GF-D8 (cell line): ENCODE measurements around the gene AGO4.
"Not testable (repeated sequence)": the region's sequence is repeated elsewhere in the genome, so short reads cannot be mapped to it uniquely, and the experiment has no call there.

Experiments used
- DNase-seq: peaks from one replicate; lab custom pipeline; 2025; lab: John Stamatoyannopoulos, UW

The AGO4 gene

DNA sequence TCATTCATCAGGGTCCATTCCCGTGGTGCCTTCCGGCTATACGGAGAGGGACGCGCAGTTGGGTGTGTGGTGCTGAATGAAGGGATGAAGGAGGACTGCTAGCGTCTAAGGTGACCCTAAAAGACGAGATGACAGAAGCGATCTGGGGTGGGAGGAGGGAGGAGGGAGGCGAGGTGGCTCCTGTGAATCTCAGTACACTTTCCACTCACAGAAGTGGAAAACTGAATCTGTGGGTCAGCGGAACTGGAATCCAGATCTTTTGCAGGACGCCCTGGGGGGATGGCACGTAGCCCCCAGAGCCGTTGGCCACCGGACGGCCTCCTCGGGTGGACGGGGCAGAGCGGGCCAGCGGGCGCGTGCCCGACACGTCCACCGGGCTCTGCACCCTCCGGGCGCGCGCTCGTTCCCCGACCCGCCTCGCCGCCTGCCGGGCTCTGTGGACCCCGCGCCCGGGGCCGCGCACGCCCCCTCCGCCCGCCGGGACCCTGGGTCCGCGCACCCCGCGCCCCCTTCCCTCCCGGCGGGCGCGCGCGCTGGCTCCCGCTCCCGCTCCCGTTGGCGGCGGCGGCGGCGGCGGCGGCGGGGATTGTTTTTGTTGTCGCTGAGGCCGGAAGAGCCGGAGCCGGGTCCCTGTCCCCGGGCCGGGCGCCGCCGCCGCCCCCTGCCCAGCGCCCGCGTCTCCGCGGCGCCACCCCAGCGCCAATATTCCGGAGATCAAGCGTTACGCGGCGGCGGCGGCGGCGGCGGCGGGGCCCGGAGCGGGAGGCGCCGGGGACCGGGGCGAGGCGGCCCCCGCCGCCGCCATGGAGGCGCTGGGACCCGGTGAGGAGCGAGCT lies at the start of gene AGO4:
Gene AGO4 (plus strand): TSS at position 403 of the 836 bp plus-strand sequence. CDS start 401 bp downstream, at position 804.
- no peak for DNase-seq

DNA sequence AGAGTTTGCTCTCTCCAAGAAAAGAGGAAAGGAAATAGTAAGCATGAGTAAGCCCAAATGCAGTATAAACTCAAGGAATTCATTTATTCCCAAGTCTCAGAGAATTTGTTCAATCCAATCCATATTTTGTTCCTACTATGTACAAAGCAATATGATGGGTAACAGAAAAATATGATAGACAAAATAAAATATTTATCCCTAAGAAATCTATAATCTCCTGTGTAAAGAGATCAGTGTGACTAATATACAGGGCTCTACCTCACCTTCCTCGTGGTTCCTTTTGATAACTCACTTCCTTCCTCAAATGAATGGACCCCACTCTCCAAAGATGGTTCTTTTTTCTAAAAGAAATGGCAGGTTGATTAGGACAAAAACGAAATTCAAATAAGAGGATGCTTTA lies 45.7 kb upstream of the AGO4 start:
- DNase-seq = no peak

DNA sequence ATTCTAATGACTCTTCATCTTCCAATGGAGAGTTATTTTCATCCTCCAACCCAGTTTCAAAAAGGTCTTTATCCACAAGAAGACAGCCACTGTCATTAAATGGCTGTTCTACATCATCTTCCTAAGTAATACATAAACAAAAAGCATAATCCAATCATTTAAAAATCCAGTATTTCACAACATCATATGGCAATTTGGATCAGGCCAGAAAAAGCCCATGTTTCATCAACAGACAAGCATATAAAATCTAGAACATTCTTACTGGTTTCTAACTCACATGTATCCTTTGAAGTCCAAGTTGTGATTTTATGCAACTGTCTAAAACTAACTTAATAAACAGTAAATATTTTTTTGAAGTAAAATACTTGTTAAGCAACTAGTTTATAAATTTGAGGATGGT lies 44.6 kb upstream of the AGO4 start:
- DNase-seq = no peak

DNA sequence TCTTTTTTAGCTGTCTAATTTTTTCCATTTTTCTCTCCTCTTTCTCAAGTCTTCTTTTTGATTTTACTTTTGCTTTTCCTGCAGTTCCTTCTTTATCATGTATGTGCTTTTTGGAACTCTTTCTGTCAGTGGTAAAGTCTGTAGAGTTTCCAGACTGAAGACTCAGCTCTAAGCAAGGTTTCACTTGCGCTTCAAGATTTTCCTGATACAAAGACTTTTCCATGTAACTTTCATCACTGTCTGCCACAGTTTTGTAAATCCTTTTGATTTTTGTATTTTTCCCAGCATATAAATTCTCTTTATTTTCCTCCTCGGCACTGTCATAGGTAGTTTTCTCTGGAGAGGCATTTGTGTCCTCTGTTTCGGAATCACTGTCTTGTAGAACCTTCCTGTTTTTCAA lies 43.5 kb upstream of the AGO4 start:
- no peak for DNase-seq

DNA sequence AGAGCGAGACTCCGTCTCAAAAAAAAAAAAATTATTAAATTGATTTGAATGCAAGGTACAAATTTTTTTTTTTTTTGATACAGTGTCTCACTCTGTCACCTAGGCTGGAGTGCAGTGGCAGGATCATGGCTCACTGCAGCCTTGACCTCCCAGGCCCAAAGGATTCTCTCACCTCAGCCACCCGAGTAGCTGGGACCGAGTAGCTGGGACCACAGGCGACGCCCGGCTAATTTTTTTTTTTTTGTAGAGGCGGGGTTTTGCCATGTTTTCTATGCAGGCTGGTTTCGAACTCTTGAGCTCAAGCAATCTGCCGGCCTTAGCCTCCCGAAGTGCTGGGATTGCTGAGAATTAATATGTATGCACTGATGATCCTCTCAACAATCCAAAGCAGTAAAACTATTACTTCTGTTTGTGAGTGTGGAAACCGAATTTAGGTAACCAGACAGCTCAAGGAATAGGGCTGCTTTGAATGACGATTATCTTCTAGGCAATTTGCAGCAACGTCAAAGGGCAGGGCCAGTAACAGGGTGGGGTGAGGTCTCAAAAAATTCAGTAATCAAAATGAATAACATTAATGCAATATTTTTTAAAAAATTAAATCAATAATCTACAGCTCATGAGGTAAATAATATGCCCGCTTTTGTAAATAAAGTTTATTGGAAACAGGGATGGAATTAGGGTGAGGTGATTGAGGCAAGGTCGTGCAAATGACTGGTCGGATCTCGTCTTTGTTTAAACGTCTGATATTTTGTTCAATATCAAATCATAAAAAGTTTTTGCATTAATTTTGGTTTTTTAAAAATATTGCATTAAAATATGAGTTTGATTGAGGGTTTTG lies 39.2 kb upstream of the AGO4 start:
- DNase-seq = no peak

DNA sequence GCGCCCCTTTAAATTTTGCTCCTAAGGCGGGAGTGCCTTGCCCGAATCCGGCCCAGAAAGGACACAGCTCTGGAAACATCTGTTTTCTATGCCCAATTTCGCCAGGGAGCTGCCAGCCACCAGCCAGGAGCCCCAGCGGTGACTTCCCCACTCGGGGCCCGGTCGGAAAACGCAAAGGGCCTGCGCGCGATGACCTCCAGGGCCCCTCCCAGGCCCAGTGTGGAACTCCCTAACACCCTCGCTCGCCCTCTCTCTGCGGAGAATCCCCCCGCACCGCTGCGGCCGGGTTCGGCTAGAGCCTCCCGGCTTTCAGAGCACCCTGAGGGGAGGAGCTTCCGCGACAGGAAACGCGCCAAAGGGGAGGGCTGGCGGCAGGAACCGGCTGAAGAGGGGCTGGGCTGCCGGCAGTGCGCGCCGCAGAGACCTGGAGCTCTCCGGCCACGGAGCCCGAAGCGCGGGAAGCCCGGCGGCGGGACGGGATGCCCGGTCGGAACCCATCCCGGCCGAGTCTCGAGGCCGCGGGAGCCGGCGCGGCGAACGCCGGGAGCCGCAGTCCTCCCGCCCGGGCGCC lies 38.5 kb upstream of the AGO4 start:
- peak; percentile 83 for DNase-seq

DNA sequence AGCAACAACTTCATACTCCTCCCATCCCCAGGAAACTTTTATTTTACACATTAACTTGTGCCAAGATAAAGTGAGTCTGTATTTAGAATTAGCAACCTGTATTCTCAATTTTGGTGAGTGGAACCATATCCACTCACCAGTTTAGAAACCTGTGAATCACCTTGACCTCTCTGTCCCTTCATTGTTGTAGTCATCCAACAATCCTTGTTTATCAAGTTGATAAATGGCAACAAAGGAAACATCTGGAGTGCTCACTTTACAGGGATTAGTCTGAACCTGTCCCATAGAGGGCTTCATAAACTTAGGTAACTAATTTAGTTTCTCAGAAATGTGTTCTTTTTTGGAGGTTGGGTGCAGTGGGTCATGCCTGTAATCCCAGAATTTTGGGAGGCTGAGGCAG lies 34.1 kb upstream of the AGO4 start:
- no peak for DNase-seq

DNA sequence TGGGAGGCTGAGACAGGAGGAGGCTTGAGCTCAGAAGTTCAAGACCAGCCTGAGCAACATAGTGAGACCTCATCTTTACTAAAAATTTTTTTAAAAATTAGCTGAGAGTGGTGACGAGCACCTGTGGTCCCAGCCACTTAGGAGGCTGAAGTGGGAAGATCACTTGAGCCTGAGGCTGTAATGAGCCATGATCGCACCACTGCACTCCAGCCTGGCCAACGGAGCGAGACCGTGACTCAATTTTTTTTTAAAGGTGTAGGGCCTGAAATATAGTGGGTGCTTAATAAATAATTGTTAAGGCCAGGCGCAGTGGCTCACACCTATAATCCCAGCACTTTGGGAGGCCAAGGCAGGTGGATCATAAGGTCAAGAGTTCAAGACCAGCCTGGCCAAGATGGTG lies 31.6 kb upstream of the AGO4 start:
- not testable (repeated sequence) for DNase-seq

DNA sequence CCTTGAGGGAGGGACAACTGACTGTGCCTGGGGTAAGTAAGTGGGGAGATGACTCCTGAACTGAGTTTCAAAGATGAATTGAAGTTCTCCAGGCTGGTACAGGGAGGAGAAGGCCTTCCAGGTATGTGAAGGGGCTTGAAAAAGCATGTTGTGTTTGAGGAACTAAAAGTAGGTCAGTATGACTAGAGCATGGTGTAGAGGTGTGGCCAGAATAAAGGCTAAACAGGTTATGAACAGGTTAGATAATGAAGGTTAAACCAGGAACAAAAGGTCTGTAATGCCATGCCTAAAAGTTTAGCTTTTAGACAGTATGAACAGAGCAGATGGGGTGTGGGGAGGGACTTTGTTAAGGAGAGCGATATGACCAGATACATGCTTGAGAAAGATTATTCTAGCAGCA lies 30.7 kb upstream of the AGO4 start:
- DNase-seq = no peak

DNA sequence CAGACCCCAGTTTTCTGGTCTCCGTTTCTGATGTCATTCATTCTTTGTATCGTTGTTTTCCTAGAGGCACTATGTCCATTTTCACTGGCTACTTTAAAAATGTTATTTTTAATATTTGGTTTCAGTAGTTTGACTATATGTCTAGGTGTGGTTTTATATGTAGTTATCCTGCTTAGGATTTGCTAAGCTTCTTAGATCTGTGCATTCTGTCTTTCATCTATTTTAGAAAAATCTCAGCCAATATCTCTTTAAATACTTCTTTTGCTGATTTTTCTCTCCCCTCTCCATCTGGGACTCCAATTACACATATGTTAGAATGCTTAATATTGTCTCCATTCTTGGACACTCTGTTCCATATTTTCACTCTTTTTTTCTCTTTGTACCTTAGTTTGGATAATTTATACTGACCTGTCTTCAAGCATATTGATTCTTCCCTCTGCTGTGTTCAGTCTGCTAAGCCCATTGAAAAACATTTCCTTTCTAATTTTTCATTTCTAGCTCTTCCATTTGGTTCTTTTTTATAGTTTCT lies 24.7 kb upstream of the AGO4 start:
- no peak for DNase-seq

DNA sequence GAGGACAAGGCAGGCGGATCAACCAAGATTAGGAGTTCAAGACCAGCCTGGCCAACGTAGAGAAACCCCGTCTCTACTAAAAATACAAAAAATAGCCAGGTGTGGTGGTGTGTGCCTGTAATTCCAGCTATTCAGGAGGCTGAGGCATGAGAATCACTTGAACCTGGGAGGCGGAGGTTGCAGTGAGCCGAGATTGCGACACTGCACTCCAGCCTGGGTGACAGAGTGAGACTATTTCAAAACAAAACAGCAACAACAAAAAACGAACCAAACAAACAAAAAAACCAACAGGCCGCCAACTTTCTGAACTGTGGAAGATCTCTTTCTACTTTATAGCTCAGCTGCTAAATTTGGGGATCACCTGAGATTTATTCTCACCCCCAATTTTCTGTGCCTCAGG lies 23.5 kb upstream of the AGO4 start:
- not testable (repeated sequence) for DNase-seq

DNA sequence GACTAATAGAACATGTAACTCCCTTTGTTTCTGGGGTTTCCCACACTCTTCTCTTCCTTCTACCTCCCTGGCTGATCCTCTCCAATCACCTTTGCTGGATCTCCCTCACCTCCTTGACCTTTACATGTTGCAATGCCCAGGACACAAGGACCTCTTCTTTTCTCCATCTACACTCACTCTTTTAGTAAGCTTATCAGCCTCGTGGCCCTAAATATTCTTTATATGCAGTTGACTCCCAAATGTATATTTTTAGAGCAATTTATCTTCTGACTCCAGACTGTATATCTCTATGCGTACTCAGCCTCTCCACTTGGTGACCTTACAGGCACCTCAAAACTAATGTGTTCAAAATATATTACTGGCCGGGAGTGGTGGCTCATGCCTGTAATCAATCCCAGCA lies 19.7 kb upstream of the AGO4 start:
- no peak for DNase-seq

DNA sequence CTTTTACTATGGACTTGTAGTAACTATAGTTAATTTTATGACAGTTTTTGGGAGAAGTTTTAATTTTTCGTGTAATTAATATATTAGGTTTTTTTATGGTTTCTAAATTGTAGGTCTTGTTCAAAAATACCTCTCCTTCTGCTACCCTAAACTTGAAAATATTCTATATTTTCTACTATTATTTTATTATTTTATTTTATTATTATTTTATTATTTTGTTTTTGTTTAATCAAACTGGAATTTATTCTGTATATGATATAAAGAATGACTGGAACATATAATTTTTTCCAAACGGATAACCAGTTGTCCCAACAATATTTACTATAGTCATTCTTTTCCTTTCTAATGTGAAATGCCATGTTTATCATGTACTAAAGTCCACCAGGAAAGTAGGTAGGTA lies 17.1 kb upstream of the AGO4 start:
- DNase-seq = no peak

DNA sequence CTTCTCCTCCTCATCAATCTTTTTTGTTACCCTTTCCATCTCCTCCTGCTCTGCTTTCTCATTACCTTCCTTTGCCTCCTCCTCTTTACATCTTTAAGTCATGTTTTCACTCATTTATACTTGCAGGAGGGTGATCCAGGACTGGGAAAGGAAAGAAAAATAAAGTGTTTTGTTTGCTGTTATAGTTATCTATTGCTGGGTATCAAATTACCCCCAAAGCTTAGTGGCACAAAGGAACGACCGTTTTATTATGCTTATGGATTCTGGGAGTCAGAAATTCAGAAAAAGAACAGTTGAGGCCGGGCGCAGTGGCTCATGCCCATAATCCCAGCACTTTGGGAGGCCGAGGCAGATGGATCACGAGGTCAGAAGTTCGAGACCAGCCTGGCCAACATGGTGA lies 12.5 kb upstream of the AGO4 start:
- no peak for DNase-seq

DNA sequence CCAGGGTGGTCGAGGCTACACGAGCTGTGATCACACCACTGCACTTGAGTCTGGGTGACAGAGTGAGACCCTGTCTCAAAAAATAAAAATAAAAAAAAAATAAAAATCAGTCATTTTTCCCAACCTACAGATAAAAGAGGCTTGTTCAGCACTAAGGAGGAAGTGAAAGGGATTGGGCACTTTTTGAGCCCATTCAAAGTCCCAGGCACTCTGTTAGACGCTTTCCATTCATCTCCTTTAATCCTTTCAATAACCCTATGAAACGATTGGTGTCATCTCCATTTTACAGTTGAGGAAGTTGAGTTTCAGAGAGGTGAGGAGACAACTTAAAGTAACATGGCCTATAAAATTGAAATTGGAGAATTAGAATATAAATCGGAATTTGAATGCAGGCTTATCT lies 10.4 kb upstream of the AGO4 start:
- no peak for DNase-seq

DNA sequence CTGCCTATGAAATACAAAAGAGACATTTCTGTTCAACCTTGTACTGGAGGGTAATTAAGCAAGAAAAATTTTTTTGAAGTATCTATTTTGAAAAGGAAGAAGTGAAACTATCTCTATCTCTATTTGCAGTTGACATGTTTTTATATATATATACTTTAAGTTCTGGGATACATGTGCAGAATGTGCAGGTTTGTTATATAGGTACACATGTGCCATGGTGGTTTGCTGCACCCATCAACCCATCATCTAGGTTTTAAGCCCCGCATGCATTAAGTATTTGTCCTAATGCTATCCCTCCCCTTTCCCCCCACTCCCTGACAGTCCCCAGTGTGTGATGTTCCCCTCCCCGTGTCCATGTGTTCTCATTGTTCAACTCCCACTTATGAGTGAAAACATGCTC lies 9.8 kb upstream of the AGO4 start:
- not testable (repeated sequence) for DNase-seq

DNA sequence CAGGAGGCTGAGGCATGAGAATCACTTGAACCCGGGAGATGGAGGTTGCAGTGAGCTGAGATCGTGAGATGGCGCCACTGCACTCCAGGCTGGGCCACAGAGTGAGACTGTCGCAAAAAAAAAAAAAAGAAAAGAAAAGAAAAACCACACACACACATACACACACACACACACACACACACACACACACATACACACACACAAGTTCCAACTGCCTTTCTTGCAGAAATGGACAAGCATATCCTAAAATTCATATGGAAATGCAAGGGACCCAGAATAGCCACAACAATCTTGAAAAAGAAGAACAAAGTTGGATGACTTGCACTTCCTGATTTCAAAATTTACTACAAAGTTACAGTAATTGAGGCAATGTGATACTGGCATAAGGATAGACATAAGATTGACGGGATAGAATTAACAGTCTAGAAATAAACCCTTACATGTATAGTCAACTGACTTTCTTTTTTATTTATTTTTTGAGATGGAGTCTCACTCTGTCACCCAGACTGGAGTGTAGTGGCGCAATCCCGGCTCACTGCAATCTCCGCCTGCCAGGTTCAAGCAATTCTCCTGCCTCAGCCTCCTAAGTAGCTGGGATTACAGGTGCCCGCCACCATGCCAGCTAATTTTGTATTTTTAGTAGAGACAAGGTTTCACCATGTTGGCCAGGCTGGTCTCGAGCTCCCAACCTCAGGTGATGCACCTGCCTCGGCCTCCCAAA lies 7.5 kb upstream of the AGO4 start:
- peak; percentile 81 for DNase-seq

DNA sequence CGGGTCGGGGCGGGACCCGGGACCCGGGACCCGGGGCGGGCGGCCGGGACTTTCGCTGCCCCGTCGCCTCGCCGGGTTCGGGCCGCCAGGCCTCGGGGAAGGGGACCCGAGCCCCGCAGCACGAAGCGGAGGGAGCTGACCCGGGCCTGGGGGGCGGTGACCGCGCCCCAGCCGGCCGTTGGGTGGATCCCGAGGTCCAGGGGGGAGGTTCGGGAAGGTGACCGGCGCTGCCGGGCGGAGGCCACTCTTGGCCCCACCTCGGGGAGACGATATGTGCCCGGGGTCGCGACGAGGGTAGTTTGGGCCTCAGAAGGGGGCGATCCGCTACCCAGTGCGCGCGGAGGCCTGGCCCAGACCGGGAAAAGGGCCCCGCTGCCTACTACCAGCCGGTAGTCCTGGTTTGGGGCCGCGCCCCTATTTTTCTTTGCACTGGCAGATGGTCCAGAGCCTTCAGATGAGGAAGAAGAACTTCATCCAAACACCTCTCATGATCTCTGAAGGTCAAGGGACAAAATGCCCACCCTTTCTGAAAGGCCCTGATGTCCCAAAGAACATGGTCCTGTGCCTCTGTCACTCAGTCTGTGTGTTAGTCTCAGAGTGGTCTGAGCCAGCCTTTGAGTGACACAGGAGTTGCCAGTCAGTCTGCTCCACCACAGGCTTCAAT lies 766 bp downstream of the AGO4 start:
- no peak for DNase-seq

DNA sequence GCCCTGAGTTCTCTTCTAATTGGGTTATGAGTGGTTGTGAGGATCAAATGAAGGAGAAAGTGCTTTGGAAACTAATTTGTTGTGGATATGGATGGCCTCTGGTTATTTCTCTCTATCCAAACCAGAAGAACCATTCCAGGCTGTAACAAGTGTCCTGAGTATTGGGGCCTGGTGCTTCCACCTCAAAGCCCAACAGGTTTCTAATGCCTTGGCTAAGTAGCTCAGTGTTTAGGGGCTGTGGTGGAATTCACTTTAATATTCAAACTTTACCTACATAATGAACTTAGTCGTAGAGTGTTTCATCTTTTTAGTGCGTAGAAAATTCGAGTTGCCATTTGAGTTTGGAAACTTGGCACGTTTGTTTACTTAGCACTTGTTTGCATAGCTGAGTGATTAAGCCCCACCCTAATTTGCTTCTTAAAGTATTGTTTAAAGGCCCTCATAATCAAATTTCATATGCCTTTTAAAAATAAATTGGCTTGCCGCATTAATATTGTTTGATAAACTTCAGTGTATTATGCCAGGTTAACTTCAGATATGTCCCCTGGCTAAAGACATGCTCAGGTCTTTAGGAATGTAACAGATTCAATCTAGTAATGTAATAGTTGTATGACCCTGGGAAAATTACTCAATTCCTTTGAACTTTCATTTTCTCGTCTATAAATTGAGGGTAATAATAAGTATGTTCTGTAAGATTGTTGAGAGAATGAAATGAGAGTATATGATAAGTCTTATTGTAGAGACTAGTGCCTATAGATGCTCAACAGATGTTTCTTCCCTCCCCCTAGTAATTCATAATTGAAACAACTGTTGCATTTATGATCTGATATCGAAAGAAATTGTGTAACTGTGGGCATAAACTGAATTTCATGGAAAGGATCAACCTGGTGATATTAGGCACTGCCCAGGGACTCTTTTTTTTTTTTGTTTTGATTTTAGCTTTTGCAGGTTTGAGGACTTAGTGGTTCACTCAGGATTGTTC lies 1.6 kb downstream of the AGO4 start:
- no peak for DNase-seq
